PC-3 (cell line): ENCODE data around the gene CIBAR2. TPM values are rescaled to one million over a fixed set of nuclear protein-coding genes. Genes with fewer than 3 reads are reported as not detected.

Experiments used
- ATAC-seq: fragments of 200-7000 bp; cut with Tn5 transposase; 2 replicates; pipeline ENCODE4 v1.9.1; 2020; ENCODE audit warnings: mild to moderate bottlenecking, moderate library complexity
- BruUV-seq: library from RNA; stranded (reverse); fragments of 400-500 nt; replicated peaks from 2 replicates; lab custom pipeline; 2021; lab: Mats Ljungman, UMichigan
- CTCF ChIA-PET: fragments of 300-600 bp; sonication (Branson Sonifier 250); formaldehyde crosslinking; loops from one replicate; lab custom pipeline; 2022; ENCODE audit warnings: antibody characterized with exemption; lab: Charles Lee
- POLR2A ChIA-PET: fragments of 300-600 bp; sonication (Branson Sonifier 250); formaldehyde crosslinking; loops from one replicate; lab custom pipeline; 2022; ENCODE audit warnings: antibody characterized with exemption; ENCODE audit not compliant: unreplicated experiment; lab: Charles Lee
- DNase-seq: peaks from one replicate; pipeline ENCODE4 v3.0.0-alpha.2; 2015
- H2AFZ ChIP-seq: fragments of 300-600 bp; sonication (generic); 2 replicates; pipeline ENCODE4 v1.6.0; 2016; ENCODE audit warnings: antibody characterized with exemption, low read length
- H3F3A ChIP-seq: fragments of 300-600 bp; sonication (generic); one replicate; pipeline ENCODE4 v1.6.0; 2017; ENCODE audit warnings: antibody characterized with exemption, low read length, control low read depth, mild to moderate bottlenecking; ENCODE audit not compliant: unreplicated experiment
- H3K27ac ChIP-seq: fragments of 300-600 bp; sonication (generic); 2 replicates; pipeline ENCODE4 v1.5.1; 2016; ENCODE audit warnings: mild to moderate bottlenecking, low read length
- H3K27me3 ChIP-seq: fragments of 300-600 bp; sonication (generic); 2 replicates; pipeline ENCODE4 v1.6.1; 2016; ENCODE audit warnings: low read length, mixed read lengths
- H3K36me3 ChIP-seq: fragments of 300-600 bp; sonication (generic); 2 replicates; pipeline ENCODE4 v1.6.1; 2016; ENCODE audit warnings: low read depth, mixed run types, low read length, mixed read lengths
- H3K4me1 ChIP-seq: fragments of 300-600 bp; sonication (generic); 2 replicates; pipeline ENCODE4 v1.5.1; 2016; ENCODE audit warnings: low read length; ENCODE audit not compliant: insufficient read depth
- H3K4me2 ChIP-seq: fragments of 300-600 bp; sonication (generic); 2 replicates; pipeline ENCODE4 v1.6.0; 2016; ENCODE audit warnings: low read length
- H3K4me3 ChIP-seq: fragments of 300-600 bp; sonication (generic); 2 replicates; pipeline ENCODE4 v1.5.1; 2016; ENCODE audit warnings: mild to moderate bottlenecking, low read length, mixed read lengths
- H3K79me2 ChIP-seq: fragments of 300-600 bp; sonication (generic); 2 replicates; pipeline ENCODE4 v1.6.1; 2017; ENCODE audit warnings: low read length, mixed read lengths
- H3K9ac ChIP-seq: fragments of 300-600 bp; sonication (generic); 2 replicates; pipeline ENCODE4 v1.6.0; 2016; ENCODE audit warnings: mild to moderate bottlenecking, low read length
- H3K9me2 ChIP-seq: fragments of 300-600 bp; sonication (generic); replicated peaks from 2 replicates; pipeline ENCODE4 v1.6.1; 2016; ENCODE audit warnings: mixed run types, low read length, mixed read lengths
- H3K9me3 ChIP-seq: fragments of 300-600 bp; sonication (generic); 2 replicates; pipeline ENCODE4 v1.6.1; 2016; ENCODE audit warnings: low read length, mixed read lengths
- H4K20me1 ChIP-seq: fragments of 300-600 bp; sonication (generic); 2 replicates; pipeline ENCODE4 v1.6.1; 2016; ENCODE audit warnings: low read length, mixed read lengths
- CTCF ChIP-seq: fragments of 300-600 bp; sonication (generic); conservative IDR thresholded peaks from 2 replicates; pipeline ENCODE4 v1.5.1; 2017; ENCODE audit warnings: antibody characterized with exemption, low read depth, mild to moderate bottlenecking, low read length
- EZH2 ChIP-seq: fragments of 300-600 bp; sonication (generic); IDR thresholded peaks from one replicate; pipeline ENCODE4 v1.6.1; 2017; ENCODE audit warnings: antibody characterized with exemption, mild to moderate bottlenecking, low read length; ENCODE audit not compliant: unreplicated experiment
- EZH2phosphoT487 ChIP-seq: fragments of 300-600 bp; sonication (generic); IDR thresholded peaks from 2 replicates; pipeline ENCODE4 v1.6.1; 2018; ENCODE audit warnings: mild to moderate bottlenecking, antibody characterized with exemption, low read length, borderline replicate concordance
- intact Hi-C: fragments of 100-400 bp; cut with micrococcal nuclease; formaldehyde crosslinking; loops from 2 replicates; pipeline ENCODE4 v1.9.0; 2023
- total RNA-seq: library from RNA; depleted of rRNA; stranded (reverse); fragments of >200 nt; gene quantifications from 2 replicates; pipeline ENCODE4 v1.2.3, GENCODE V29; 2014

Gene CIBAR2
- total RNA-seq, 1 experiment from 2014 or later, result not detected

- Histone ChIP-seq H3K4me3 (no peak overlapping the region), H3K9me3 (no peaks in the 10 kb centered on the region), H3K36me3 (no peaks in the 10 kb centered on the region), H3K9me2 (no peaks in the 10 kb centered on the region), H3K79me2 (no peaks in the 10 kb centered on the region), H2AFZ (no peak overlapping the region), H3K4me1 (no peaks in the 10 kb centered on the region), H3K27me3 (no peaks in the 10 kb centered on the region), H3K4me2 (no peak overlapping the region), H3K9ac (no peak overlapping the region), H4K20me1 (no peaks in the 10 kb centered on the region), H3F3A (no peaks in the 10 kb centered on the region), H3K27ac (no peak overlapping the region)
- no TSS peak for BruUV-seq
- TF ChIP-seq EZH2phosphoT487 (no peak), CTCF (no peak), EZH2 (no peak)
- CTCF ChIA-PET, result no interaction called here
- intact Hi-C loops, result no loop called here
- DNase-seq (no peak), ATAC-seq (no peak)
- POLR2A ChIA-PET, result no interaction called here
Observed at GRCh38 chr16:85069171-85069570, 43.1 kb downstream of the CIBAR2 start.

GRCh38 chr16:85068746-85069145 is 43.5 kb downstream of the CIBAR2 start:
- DNase-seq (peak; percentile 42), ATAC-seq (peak; percentile 88)
- no peaks in the 10 kb centered on the region for H3K79me2 ChIP-seq
- POLR2A ChIA-PET, result no interaction called here
- no peak overlapping the region for H3K4me3 ChIP-seq
- H3K27ac ChIP-seq, result no peak overlapping the region
- H2AFZ ChIP-seq, result no peak overlapping the region
- H3F3A ChIP-seq, result no peaks in the 10 kb centered on the region
- intact Hi-C loops, result no loop called here
- H3K9ac ChIP-seq, result no peak overlapping the region
- no peak overlapping the region for H3K4me2 ChIP-seq
- CTCF ChIA-PET, result no interaction called here
- no peaks in the 10 kb centered on the region for H3K9me2 ChIP-seq
- H4K20me1 ChIP-seq, result no peaks in the 10 kb centered on the region
- TF ChIP-seq EZH2phosphoT487, result no peak
- TF ChIP-seq EZH2, result no peak
- no peak for TF ChIP-seq CTCF
- H3K9me3 ChIP-seq, result no peaks in the 10 kb centered on the region
- H3K36me3 ChIP-seq, result no peaks in the 10 kb centered on the region
- no TSS peak for BruUV-seq
- no peaks in the 10 kb centered on the region for H3K4me1 ChIP-seq
- H3K27me3 ChIP-seq, result no peaks in the 10 kb centered on the region

GRCh38 chr16:85067426-85067825 is 44.8 kb downstream of the CIBAR2 start:
- no peak overlapping the region for H3K27ac ChIP-seq
- H3K9ac ChIP-seq, result no peak overlapping the region
- H3K9me3 ChIP-seq, result no peaks in the 10 kb centered on the region
- H3K27me3 ChIP-seq, result no peaks in the 10 kb centered on the region
- no peak for TF ChIP-seq EZH2
- no peak for TF ChIP-seq CTCF
- no peak for TF ChIP-seq EZH2phosphoT487
- intact Hi-C loops, result no loop called here
- no peaks in the 10 kb centered on the region for H3K9me2 ChIP-seq
- no peaks in the 10 kb centered on the region for H3F3A ChIP-seq
- no peak overlapping the region for H3K4me3 ChIP-seq
- no peaks in the 10 kb centered on the region for H4K20me1 ChIP-seq
- CTCF ChIA-PET, result no interaction called here
- BruUV-seq, result no TSS peak
- H3K4me1 ChIP-seq, result no peaks in the 10 kb centered on the region
- POLR2A ChIA-PET, result no interaction called here
- no peaks in the 10 kb centered on the region for H3K36me3 ChIP-seq
- ATAC-seq (no peak), DNase-seq (no peak)
- no peak overlapping the region for H2AFZ ChIP-seq
- no peak overlapping the region for H3K4me2 ChIP-seq
- no peaks in the 10 kb centered on the region for H3K79me2 ChIP-seq
